Activated CD8-positive, alpha-beta memory T cell treated with anti-CD3 and anti-CD28 coated beads, Interleukin-2, amount 50 U/mL, for 1 hour (primary cell): ENCODE data around the gene SORD.
"Not testable (repeated sequence)": the region's sequence is repeated elsewhere in the genome, so short reads cannot be mapped to it uniquely, and the experiment has no call there.

Source experiments
- DNase-seq: peaks from one replicate; pipeline ENCODE4 v3.0.0-alpha.2; 2020; ENCODE audit errors: extremely low read depth

Gene SORD

GRCh38 chr15:45097466-45097865, 74.5 kb downstream of the SORD start:
- no peak for DNase-seq

GRCh38 chr15:45099549-45100165, 76.7 kb downstream of the SORD start:
- DNase-seq = no peak

GRCh38 chr15:45100884-45101625, 78.1 kb downstream of the SORD start:
- no peak for DNase-seq

GRCh38 chr15:45101749-45102148, 78.8 kb downstream of the SORD start:
- DNase-seq = no peak

- no peak for DNase-seq
Observed at GRCh38 chr15:45102226-45102625, 79.2 kb downstream of the SORD start.

DNA sequence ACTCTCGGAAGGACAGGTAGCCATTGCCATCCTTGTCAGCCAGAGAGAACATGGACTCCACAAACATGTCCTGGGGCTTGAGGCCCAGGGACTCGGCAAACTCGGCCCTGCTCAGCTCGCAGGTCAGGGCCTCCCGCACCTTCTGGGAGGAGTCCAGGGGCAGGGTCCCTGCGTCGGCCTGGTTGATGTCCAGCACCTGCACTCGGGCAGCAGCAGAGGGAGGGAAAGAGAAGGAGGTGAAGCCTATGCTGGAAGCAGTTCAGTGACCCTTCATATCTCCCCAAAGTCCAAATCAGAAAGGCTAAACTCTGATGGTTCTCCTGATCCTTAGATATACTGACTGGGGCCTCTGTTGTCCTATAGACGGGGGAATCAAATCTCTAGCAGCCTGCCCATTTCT, 81.2 kb downstream of the SORD start:
- not testable (repeated sequence) for DNase-seq

DNA sequence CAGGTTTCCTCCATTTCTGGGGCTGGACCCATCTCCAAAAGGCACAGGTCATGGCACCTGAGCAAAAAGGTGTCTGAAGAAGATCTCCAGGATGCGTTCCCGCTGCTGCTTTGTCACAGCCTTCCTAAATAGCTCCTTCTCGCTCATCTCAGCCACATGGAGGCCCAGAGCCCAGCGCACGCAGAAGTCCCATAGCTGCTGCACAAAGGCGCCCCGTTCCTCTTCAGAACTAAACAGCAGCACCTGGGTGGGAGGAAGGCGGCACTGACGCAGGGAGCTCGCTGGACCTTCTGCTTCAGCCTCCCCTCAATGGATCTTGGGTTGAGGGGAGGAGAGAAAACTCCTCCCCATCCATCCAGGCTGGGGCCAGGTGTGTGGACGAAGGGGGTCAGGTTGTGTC, 82.6 kb downstream of the SORD start:
- DNase-seq = no peak

GRCh38 chr15:45106002-45106790, 83.2 kb downstream of the SORD start:
- no peak for DNase-seq

GRCh38 chr15:45107941-45108630, 85.1 kb downstream of the SORD start:
- no peak for DNase-seq

GRCh38 chr15:45110256-45110820, 87.3 kb downstream of the SORD start:
- no peak for DNase-seq

GRCh38 chr15:45111390-45112142, 88.6 kb downstream of the SORD start:
- DNase-seq = no peak

GRCh38 chr15:45112143-45112590, 89.2 kb downstream of the SORD start:
- DNase-seq = no peak

- no peak for DNase-seq
Observed at GRCh38 chr15:45112591-45113379, 89.8 kb downstream of the SORD start.

- DNase-seq = no peak
Observed at GRCh38 chr15:45113380-45113990, 90.5 kb downstream of the SORD start.

GRCh38 chr15:45114076-45114750, 91.2 kb downstream of the SORD start, which contains the start of the genes DUOX2 and DUOXA2:
Gene DUOX2 (minus strand): TSS chr15:45114172. CDS start chr15:45113411, 761 bp downstream.
Gene DUOXA2 (plus strand): TSS chr15:45114326. CDS start chr15:45114606, 280 bp downstream.
- DNase-seq = no peak

DNA sequence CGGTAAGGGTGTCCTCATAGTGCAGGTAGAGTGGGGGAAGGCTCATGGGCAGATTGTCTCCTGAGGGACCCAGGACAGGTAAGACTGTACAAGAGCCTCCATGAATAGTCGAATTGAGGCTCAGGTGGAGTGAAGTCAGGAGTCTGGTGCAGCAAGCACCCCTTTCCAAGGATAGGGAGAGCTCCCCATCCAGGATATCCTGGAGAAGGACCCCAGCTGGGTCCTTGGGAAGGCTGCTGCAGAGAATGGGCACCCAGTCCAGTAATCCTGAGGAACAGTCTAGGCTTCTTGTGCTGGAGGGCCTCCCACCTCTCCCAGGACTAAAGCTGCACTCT, 91.7 kb downstream of the SORD start:
- DNase-seq = no peak

DNA sequence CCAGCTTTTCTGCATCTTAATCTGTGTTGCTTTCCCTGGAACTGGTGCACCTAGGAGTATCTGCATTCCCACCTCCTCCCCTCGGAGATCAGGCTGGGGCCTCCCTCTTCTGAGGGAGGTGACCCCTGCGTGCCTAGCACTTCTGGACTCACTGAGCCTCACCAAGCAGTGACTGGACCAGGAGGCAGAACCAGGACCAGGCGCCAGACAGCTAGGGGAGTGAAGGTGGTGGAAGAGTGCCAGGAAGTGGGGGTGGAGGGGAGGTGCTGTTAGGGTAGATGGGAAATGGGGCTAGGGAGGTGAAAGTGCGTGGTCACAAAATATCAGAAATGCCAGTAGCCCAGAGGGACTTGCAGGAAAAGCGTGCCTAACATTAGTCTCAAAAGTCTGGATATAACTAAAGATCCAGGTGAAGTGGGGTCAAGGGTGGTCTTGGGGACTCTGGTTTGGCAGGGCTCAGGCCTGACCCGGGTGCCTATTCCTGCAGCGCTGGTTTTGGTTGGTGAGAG, 92.4 kb downstream of the SORD start:
- no peak for DNase-seq

DNA sequence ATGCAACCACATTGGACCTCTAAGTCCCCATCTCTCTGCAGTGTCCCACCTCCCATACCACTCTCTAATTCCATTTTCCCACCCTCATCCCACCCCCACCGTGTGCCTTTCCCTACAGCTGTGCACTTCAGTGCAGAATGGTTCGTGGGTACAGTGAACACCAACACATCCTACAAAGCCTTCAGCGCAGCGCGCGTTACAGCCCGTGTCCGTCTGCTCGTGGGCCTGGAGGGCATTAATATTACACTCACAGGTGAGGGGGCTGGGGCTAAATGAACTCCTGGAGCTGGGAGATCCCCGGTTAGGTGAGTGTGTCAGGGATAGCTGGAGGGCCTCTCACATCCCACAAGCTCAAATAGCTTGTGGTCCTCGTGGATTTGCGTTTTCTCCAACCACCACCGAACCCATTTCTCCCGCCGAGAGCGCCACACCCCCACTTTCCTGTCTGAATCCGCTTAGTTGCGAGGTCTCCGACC, 93.0 kb downstream of the SORD start:
- no peak for DNase-seq
